Measurements from ENCODE around the gene BCAR3.

DNA sequence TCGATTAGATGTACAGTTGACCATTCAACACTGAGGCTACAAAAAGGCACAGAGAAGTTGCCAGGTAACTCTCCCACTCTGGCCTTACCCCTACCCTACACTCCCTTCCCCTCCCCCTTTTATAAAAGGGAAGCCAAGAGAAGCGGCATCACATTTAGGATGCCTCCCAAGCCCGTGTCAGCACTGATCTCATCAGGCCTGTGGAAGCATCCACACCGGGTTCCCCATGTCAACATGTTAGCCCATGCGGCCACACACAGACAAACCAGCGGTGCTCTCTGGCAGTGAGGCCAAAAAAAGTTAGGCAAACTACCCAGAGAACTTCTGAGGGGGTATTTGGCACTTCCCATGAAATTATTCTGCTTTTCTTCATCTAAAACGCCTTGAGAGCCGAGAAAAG is 29.9 kb downstream of the BCAR3 start:
- TF ChIP-seq, protein P1, sequence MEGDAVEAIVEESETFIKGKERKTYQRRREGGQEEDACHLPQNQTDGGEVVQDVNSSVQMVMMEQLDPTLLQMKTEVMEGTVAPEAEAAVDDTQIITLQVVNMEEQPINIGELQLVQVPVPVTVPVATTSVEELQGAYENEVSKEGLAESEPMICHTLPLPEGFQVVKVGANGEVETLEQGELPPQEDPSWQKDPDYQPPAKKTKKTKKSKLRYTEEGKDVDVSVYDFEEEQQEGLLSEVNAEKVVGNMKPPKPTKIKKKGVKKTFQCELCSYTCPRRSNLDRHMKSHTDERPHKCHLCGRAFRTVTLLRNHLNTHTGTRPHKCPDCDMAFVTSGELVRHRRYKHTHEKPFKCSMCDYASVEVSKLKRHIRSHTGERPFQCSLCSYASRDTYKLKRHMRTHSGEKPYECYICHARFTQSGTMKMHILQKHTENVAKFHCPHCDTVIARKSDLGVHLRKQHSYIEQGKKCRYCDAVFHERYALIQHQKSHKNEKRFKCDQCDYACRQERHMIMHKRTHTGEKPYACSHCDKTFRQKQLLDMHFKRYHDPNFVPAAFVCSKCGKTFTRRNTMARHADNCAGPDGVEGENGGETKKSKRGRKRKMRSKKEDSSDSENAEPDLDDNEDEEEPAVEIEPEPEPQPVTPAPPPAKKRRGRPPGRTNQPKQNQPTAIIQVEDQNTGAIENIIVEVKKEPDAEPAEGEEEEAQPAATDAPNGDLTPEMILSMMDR (IDR thresholded peaks at IDR 0.05) = no peak
- TF ChIP-seq ZFX (IDR thresholded peaks at IDR 0.05; ENCODE audit: borderline replicate concordance) = no peak

Measured in 22Rv1 (cell line).